Suppressor macrophage treated with lipopolysaccharide for 1 hour (primary cell): Measurements from ENCODE around the gene SHISA9.

Source experiments
- DNase-seq, 3 donors: peaks; one replicate each; pipeline ENCODE4 v3.0.0-alpha.2; 2020 to 2022

The SHISA9 gene

GRCh38 chr16:13134836-13135235 is 233.4 kb downstream of the SHISA9 start:
- DNase-seq, result no peak

- no peak for DNase-seq
These were observed 235.5 kb downstream of the SHISA9 start for GRCh38 chr16:13136901-13137300.

GRCh38 chr16:13138528-13138927 is 237.1 kb downstream of the SHISA9 start:
- DNase-seq, result no peak

- DNase-seq, result no peak
These were observed 238.4 kb downstream of the SHISA9 start for GRCh38 chr16:13139661-13140241.

- DNase-seq, result no peak
These were observed 242.2 kb downstream of the SHISA9 start for GRCh38 chr16:13143551-13143950.

GRCh38 chr16:13146829-13147228 is 245.4 kb downstream of the SHISA9 start:
- no peak for DNase-seq

GRCh38 chr16:13148294-13148693 is 246.9 kb downstream of the SHISA9 start:
- DNase-seq, result no peak

- DNase-seq, result no peak
These were observed 247.4 kb downstream of the SHISA9 start for GRCh38 chr16:13148836-13149235.

- no peak for DNase-seq
These were observed 248.9 kb downstream of the SHISA9 start for GRCh38 chr16:13150181-13150885.

GRCh38 chr16:13153696-13154095 is 252.3 kb downstream of the SHISA9 start:
- no peak for DNase-seq

- DNase-seq, result no peak
These were observed 253.4 kb downstream of the SHISA9 start for GRCh38 chr16:13154799-13155198.

- DNase-seq, result no peak
These were observed 254.0 kb downstream of the SHISA9 start for GRCh38 chr16:13155377-13155776.

GRCh38 chr16:13155780-13156179 is 254.4 kb downstream of the SHISA9 start:
- no peak for DNase-seq

GRCh38 chr16:13157082-13157481 is 255.7 kb downstream of the SHISA9 start:
- no peak for DNase-seq

- no peak for DNase-seq
These were observed 257.0 kb downstream of the SHISA9 start for GRCh38 chr16:13158427-13158826.

GRCh38 chr16:13165024-13165423 is 263.6 kb downstream of the SHISA9 start:
- DNase-seq, result no peak

GRCh38 chr16:13168091-13168572 is 266.7 kb downstream of the SHISA9 start:
- DNase-seq, result no peak

- DNase-seq, result no peak
These were observed 269.9 kb downstream of the SHISA9 start for GRCh38 chr16:13171313-13171712.

GRCh38 chr16:13176711-13177110 is 275.3 kb downstream of the SHISA9 start:
- no peak for DNase-seq

GRCh38 chr16:13178318-13178717 is 276.9 kb downstream of the SHISA9 start:
- no peak for DNase-seq

- DNase-seq, result no peak
These were observed 280.0 kb downstream of the SHISA9 start for GRCh38 chr16:13181432-13181831.

- DNase-seq, result no peak
These were observed 285.4 kb downstream of the SHISA9 start for GRCh38 chr16:13186813-13187212.

- no peak for DNase-seq
These were observed 287.9 kb downstream of the SHISA9 start for GRCh38 chr16:13189250-13189649.

- DNase-seq, result no peak
These were observed 292.3 kb downstream of the SHISA9 start for GRCh38 chr16:13193721-13194120.

GRCh38 chr16:13194766-13195165 is 293.4 kb downstream of the SHISA9 start:
- DNase-seq, result no peak
